CD4-positive, CD25-positive, alpha-beta regulatory T cell (primary cell): Measurements from ENCODE around the gene GABRG2. TPM values are rescaled to one million over a fixed set of nuclear protein-coding genes. Genes with fewer than 3 reads are reported as not detected.
"Not testable (repeated sequence)": the region's sequence is repeated elsewhere in the genome, so short reads cannot be mapped to it uniquely, and the experiment has no call there.

Experiments used
- ATAC-seq, 2 donors: fragments of 150-1000 bp; cut with Tn5 transposase; one replicate each; pipeline ENCODE4 v1.10.0; 2021; ENCODE audit warnings: low read depth in 2 of 2, moderate number of reproducible peaks in 2 of 2, moderate library complexity in 1 of 2
- DNase-seq, 3 donors: peaks; one replicate each; pipeline versions ENCODE4 v3.0.0 to v3.0.0-alpha.2; 2012 to 2022; ENCODE audit warnings: mixed read lengths in 1 of 3
- H3K27ac ChIP-seq: one replicate; pipeline ENCODE4 v1.7.0; 2013; ENCODE audit warnings: mild to moderate bottlenecking, low read length; ENCODE audit not compliant: insufficient read depth, poor library complexity, severe bottlenecking
- H3K27me3 ChIP-seq: one replicate; pipeline ENCODE4 v1.7.0; 2013; ENCODE audit warnings: low read length; ENCODE audit not compliant: control insufficient read depth, insufficient read depth
- H3K36me3 ChIP-seq: one replicate; pipeline ENCODE4 v1.7.0; 2013; ENCODE audit warnings: mild to moderate bottlenecking, low read length, moderate library complexity; ENCODE audit not compliant: control insufficient read depth, insufficient read depth
- H3K4me1 ChIP-seq: 2 replicates; pipeline ENCODE4 v1.7.0; 2013; ENCODE audit warnings: mild to moderate bottlenecking, low read length; ENCODE audit not compliant: insufficient read depth, control insufficient read depth, poor library complexity, severe bottlenecking
- H3K4me3 ChIP-seq: one replicate; pipeline ENCODE4 v1.7.0; 2013; ENCODE audit warnings: low read depth, mild to moderate bottlenecking, low read length, moderate library complexity
- H3K9me3 ChIP-seq, 2 experiments: 1 replicate in 1 of 2; 2 replicates in 1 of 2; pipeline ENCODE4 v1.7.0; 2013; ENCODE audit warnings: low read length in 2 of 2, mild to moderate bottlenecking in 1 of 2, moderate library complexity in 1 of 2; ENCODE audit not compliant: control insufficient read depth in 2 of 2
- H3K27ac Mint-ChIP-seq, 3 donors: one replicate each; pipeline ENCODE4 v1.8.0; 2020 to 2022; ENCODE audit warnings: mild to moderate bottlenecking in 3 of 3, mixed read lengths in 3 of 3, moderate library complexity in 2 of 3
- H3K27me3 Mint-ChIP-seq: one replicate; pipeline ENCODE4 v1.8.0; 2022; ENCODE audit warnings: mild to moderate bottlenecking, mixed read lengths
- H3K36me3 Mint-ChIP-seq: one replicate; pipeline ENCODE4 v1.8.0; 2020; ENCODE audit warnings: mixed read lengths
- H3K4me1 Mint-ChIP-seq, 4 donors: one replicate each; pipeline ENCODE4 v1.8.0; 2020 to 2022; ENCODE audit warnings: mixed read lengths in 4 of 4, mild to moderate bottlenecking in 1 of 4
- H3K4me3 Mint-ChIP-seq, 4 donors: one replicate each; pipeline ENCODE4 v1.8.0; 2020 to 2022; ENCODE audit warnings: mild to moderate bottlenecking in 4 of 4, mixed read lengths in 4 of 4, moderate library complexity in 3 of 4
- H3K9me3 Mint-ChIP-seq, 7 donors: one replicate each; pipeline ENCODE4 v1.8.0; 2020 to 2022; ENCODE audit warnings: mixed read lengths in 7 of 7, mild to moderate bottlenecking in 3 of 7, moderate library complexity in 2 of 7
- polyA plus RNA-seq, 4 donors: library from polyadenylated mRNA; unstranded; fragments of 300-500 nt; fragmentation: Illumina TruSeq; gene quantifications; one replicate each; pipeline ENCODE4 v1.2.3, GENCODE V29; 2021
- total RNA-seq: library from RNA; stranded (reverse); gene quantifications from one replicate; pipeline ENCODE4 v1.2.3, GENCODE V29; 2022

Gene GABRG2
- not detected for total RNA-seq
- polyA plus RNA-seq, result not detected

DNA sequence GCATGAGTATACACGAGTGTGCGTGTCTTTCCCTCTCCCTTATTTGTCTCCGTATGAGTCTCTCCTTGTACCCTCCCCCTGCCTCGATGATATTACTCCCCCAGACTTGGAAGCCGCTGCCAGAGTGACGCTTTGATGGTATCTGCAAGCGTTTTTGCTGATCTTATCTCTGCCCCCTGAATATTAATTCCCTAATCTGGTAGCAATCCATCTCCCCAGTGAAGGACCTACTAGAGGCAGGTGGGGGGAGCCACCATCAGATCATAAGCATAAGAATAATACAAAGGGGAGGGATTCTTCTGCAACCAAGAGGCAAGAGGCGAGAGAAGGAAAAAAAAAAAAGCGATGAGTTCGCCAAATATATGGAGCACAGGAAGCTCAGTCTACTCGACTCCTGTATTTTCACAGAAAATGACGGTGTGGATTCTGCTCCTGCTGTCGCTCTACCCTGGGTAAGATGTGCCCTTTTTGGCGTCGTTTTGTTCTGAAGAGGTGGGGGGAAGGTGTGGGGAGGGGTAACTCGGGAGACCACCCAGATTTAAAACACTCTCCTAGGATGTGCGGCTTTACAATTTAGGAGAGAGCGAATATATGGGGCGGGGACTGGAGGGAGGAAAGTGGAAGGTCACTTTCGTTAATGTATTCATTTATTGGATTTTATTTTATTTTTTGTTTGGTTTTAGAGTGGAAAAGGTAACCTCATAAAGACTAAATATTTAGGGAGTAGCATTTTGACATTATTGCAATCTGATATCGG, at the start of gene GABRG2:
GABRG2 (plus strand) TSS at position 119 of the 757 bp plus-strand sequence; CDS start at position 346, 227 bp downstream.
- peaks cover 0 to 3% (median 0%) of the 10 kb centered on the region in 7 donors for H3K9me3 Mint-ChIP-seq
- peaks cover 5% of the 10 kb centered on the region for H3K27me3 Mint-ChIP-seq
- no peaks in the 10 kb centered on the region for H3K27me3 ChIP-seq
- no peak within 1 kb of the TSS for H3K27ac ChIP-seq
- no peaks in the 10 kb centered on the region for H3K36me3 Mint-ChIP-seq
- no peak within 1 kb of the TSS for H3K4me3 ChIP-seq
- H3K36me3 ChIP-seq, result no peaks in the 10 kb centered on the region
- H3K27ac Mint-ChIP-seq, result no peak within 1 kb of the TSS
- no peak within 1 kb of the TSS for H3K4me3 Mint-ChIP-seq
- no peaks in the 10 kb centered on the region for H3K4me1 Mint-ChIP-seq
- no peak for ATAC-seq
- H3K9me3 ChIP-seq, result no peaks in the 10 kb centered on the region
- no peaks in the 10 kb centered on the region for H3K4me1 ChIP-seq
- no peak for DNase-seq

DNA sequence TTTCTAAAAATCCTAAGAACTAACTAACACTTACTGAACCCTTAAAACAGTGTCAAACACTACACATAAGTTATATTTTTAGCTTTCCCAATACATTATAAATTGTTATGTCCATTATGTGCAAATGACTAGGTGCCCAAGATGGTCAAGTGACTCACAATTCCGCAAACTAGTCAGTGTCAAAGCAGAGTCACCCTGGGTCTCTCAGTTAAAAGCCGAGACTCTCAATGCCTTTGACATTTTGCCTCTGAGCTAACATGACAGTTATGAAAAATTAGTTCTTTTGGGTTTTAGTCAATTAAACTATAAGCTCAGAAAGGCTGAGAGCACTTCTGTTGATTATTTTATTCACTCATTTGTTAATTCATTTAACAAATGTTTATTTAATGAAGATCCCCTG, 42.3 kb upstream of the GABRG2 start:
- H3K4me1 ChIP-seq, result no peaks in the 10 kb centered on the region
- H3K36me3 ChIP-seq, result no peaks in the 10 kb centered on the region
- H3K4me1 Mint-ChIP-seq, result no peaks in the 10 kb centered on the region
- ATAC-seq (no peak), DNase-seq (no peak)
- no peak overlapping the region for H3K4me3 Mint-ChIP-seq
- no peaks in the 10 kb centered on the region for H3K9me3 ChIP-seq
- H3K4me3 ChIP-seq, result no peak overlapping the region
- no peak overlapping the region for H3K27ac Mint-ChIP-seq
- no peaks in the 10 kb centered on the region for H3K27me3 ChIP-seq
- peaks cover 2 to 9% (median 5%) of the 10 kb centered on the region in 7 donors for H3K9me3 Mint-ChIP-seq
- no peak overlapping the region for H3K27ac ChIP-seq
- no peaks in the 10 kb centered on the region for H3K27me3 Mint-ChIP-seq
- no peaks in the 10 kb centered on the region for H3K36me3 Mint-ChIP-seq

DNA sequence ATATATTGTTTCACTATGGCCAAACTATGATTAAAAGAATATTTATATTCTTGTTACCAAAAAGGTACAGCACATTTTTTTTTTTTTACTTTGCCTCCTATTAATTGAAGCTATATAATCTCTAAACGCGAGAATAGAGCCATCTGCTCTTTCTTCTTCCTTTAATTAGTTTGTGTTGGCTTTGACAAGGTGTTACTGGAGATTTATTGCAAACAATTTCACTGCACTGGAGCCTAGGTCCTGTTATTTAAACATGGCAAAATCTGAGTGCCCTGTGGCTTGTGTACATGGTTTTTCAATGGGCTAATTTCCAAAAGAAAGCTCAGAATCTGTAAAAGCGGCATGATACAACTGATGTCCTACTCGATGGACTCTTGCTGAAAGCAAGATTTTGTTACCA, 40.8 kb upstream of the GABRG2 start:
- DNase-seq (no peak), ATAC-seq (no peak)
- H3K4me3 Mint-ChIP-seq, result no peak overlapping the region
- H3K27me3 Mint-ChIP-seq, result no peaks in the 10 kb centered on the region
- H3K4me1 Mint-ChIP-seq, result no peaks in the 10 kb centered on the region
- Histone ChIP-seq H3K27me3 (no peaks in the 10 kb centered on the region), H3K4me3 (no peak overlapping the region), H3K27ac (no peak overlapping the region), H3K4me1 (no peaks in the 10 kb centered on the region), H3K36me3 (no peaks in the 10 kb centered on the region), H3K9me3 (no peaks in the 10 kb centered on the region)
- H3K27ac Mint-ChIP-seq, result no peak overlapping the region
- H3K9me3 Mint-ChIP-seq, result peaks cover 0 to 9% (median 5%) of the 10 kb centered on the region in 7 donors
- no peaks in the 10 kb centered on the region for H3K36me3 Mint-ChIP-seq

DNA sequence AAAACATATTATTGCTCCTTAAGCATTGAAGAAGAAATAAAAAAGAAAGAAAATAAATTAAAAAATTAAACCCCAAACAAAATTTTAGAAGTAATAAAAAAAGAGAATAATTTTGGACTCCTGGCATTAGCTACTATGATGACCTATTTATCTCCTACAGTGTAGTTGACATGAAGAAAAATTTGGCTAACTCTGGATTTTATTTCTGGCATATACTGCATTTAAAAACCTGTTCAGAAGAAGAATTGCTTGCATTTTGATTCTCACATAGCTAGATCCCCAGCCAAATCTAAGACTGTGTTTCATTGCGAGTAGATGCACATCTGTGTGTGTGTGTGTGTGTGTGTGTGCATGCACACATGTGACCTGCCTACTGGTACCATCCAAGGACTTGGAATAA, 30.1 kb upstream of the GABRG2 start:
- no peak overlapping the region for H3K4me3 ChIP-seq
- Mint-ChIP-seq H3K9me3 (peaks cover 0 to 6% (median 3%) of the 10 kb centered on the region in 7 donors), H3K4me3 (no peak overlapping the region), H3K27me3 (no peaks in the 10 kb centered on the region), H3K27ac (no peak overlapping the region), H3K4me1 (no peaks in the 10 kb centered on the region), H3K36me3 (no peaks in the 10 kb centered on the region)
- H3K9me3 ChIP-seq, result no peaks in the 10 kb centered on the region
- H3K36me3 ChIP-seq, result no peaks in the 10 kb centered on the region
- H3K4me1 ChIP-seq, result no peaks in the 10 kb centered on the region
- no peaks in the 10 kb centered on the region for H3K27me3 ChIP-seq
- no peak for DNase-seq
- no peak for ATAC-seq
- H3K27ac ChIP-seq, result no peak overlapping the region

DNA sequence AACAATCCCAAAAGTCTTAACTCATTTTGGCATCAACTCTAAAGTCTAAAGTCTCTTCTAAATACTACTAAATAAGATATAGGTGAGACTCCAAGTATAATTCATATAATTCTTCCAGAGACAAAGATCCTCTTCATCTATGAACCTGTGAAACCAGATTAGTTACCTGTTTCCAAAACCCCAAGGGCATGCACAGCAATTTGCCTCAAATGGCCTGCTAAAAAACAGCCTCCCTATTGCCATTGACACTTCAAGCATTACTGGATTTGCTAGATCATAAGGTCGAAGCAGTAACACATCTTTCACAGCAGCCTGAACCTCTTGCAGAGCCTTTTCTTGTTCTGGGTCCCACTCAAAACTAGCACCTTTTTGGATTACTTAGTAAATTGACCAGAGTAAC, 20.3 kb upstream of the GABRG2 start:
- no peaks in the 10 kb centered on the region for H3K27me3 ChIP-seq
- H3K27me3 Mint-ChIP-seq, result no peaks in the 10 kb centered on the region

DNA sequence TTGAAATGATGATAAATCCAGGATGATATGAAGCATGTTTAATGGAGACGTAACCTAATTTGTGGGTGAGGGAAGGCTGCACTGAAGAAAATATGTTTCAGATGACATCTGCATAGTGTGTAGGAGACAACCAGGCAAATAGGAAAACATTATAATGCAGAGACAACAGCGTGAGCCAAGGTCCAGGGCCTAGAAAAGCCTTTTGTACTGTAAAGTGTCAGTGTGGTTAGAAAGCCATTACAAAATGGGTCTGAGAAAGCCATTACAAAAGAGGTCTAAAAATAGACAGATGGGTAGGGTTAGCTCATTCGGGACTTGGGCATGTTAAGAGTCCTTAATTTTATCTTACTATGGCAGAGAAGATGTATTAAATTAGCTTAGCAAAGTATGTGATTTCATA, 14.9 kb upstream of the GABRG2 start:
- Mint-ChIP-seq H3K36me3 (no peaks in the 10 kb centered on the region), H3K4me1 (no peaks in the 10 kb centered on the region), H3K4me3 (no peak overlapping the region), H3K27ac (no peak overlapping the region), H3K9me3 (peaks cover 0 to 11% (median 4%) of the 10 kb centered on the region in 7 donors), H3K27me3 (no peaks in the 10 kb centered on the region)
- Histone ChIP-seq H3K27ac (no peak overlapping the region), H3K36me3 (no peaks in the 10 kb centered on the region), H3K9me3 (peaks cover 0 to 2% of the 10 kb centered on the region in 2 experiments), H3K4me1 (no peaks in the 10 kb centered on the region), H3K27me3 (no peaks in the 10 kb centered on the region), H3K4me3 (no peak overlapping the region)
- ATAC-seq (no peak), DNase-seq (no peak)

More for the DNA sequence above, 20.3 kb upstream of the GABRG2 start:
- H3K36me3 ChIP-seq, result no peaks in the 10 kb centered on the region
- H3K4me3 ChIP-seq, result no peak overlapping the region
- DNase-seq (no peak), ATAC-seq (no peak)
- Mint-ChIP-seq H3K9me3 (peaks cover 0 to 7% (median 0%) of the 10 kb centered on the region in 7 donors), H3K27ac (no peak overlapping the region), H3K4me1 (no peaks in the 10 kb centered on the region), H3K36me3 (no peaks in the 10 kb centered on the region), H3K4me3 (no peak overlapping the region)
- no peaks in the 10 kb centered on the region for H3K4me1 ChIP-seq
- no peak overlapping the region for H3K27ac ChIP-seq
- no peaks in the 10 kb centered on the region for H3K9me3 ChIP-seq

DNA sequence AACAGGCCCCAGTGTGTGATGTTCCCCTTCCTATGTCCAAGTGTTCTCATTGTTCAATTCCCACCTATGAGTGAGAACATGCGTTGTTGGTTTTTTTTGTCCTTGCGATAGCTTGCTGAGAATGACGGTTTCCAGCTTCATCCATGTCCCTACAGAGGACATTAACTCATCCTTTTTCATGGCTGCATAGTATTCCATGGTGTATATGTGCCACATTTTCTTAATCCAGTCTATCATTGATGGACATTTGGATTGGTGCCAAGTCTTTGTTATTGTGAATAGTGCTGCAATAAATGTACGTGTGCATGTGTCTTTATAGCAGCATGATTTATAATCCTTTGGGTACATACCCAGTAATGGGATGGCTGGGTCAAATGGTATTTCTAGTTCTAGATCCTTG, 12.5 kb upstream of the GABRG2 start:
- H3K27ac Mint-ChIP-seq, H3K27ac ChIP-seq, DNase-seq, H3K4me3 ChIP-seq, H3K36me3 Mint-ChIP-seq, H3K27me3 Mint-ChIP-seq, H3K9me3 ChIP-seq, H3K27me3 ChIP-seq, H3K4me3 Mint-ChIP-seq, H3K4me1 ChIP-seq, H3K36me3 ChIP-seq, H3K4me1 Mint-ChIP-seq, ATAC-seq: not testable (repeated sequence)
- H3K9me3 Mint-ChIP-seq, result peaks cover 0 to 11% (median 4%) of the 10 kb centered on the region in 7 donors

DNA sequence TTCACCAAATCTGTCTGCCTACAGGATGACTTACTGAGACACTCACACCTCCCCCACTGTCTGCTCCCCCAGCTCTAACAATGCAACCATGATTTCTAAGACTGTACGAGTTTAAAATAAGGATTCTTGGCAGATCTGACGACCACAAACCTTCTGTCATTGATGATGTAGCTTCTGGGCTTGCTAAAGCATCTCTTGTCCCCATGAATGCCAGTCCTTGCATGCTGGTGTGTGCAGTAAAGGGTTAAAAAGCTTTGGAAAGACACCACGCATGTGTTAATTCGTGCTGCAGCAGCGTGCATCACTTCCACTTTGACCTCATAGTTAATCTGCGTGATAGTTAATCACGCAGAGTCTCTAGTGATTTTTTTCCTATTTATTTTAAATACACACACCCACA, 411 bp upstream of the GABRG2 start:
- Mint-ChIP-seq H3K4me3 (no peak overlapping the region), H3K27me3 (peaks cover 5% of the 10 kb centered on the region), H3K9me3 (peaks cover 0 to 3% (median 0%) of the 10 kb centered on the region in 7 donors), H3K27ac (no peak overlapping the region), H3K4me1 (no peaks in the 10 kb centered on the region), H3K36me3 (no peaks in the 10 kb centered on the region)
- Histone ChIP-seq H3K27me3 (no peaks in the 10 kb centered on the region), H3K9me3 (no peaks in the 10 kb centered on the region), H3K4me3 (no peak overlapping the region), H3K27ac (no peak overlapping the region), H3K36me3 (no peaks in the 10 kb centered on the region), H3K4me1 (no peaks in the 10 kb centered on the region)
- DNase-seq (no peak), ATAC-seq (no peak)
